GDM1 (cell line): ENCODE measurements around the gene ZNF750.

Source experiments
- DNase-seq: peaks from one replicate; lab custom pipeline; 2025; lab: John Stamatoyannopoulos, UW

The ZNF750 gene

DNA sequence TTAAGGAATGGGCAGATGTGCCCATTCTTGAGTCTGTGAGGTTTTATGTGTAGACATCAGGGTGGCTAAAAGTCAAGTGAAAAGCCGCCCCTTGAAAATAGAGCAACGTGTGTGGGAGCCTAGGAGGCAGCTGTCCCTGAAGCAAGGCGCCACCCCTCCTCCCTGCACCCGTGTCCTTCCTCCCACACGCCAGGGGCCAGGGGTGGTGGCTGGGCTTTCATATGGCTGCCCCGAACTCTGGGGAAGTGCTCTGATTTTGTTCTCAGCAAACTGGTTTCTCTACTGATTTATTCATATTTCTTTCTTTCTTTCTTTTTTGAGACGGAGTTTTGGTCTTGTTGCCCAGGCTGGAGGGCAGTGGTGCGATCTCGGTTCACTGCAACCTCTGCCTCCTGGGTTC is 4.7 kb downstream of the ZNF750 start:
- no peak for DNase-seq

- no peak for DNase-seq
Measured at GRCh38 chr17:82832881-82833475, 6.8 kb downstream of the ZNF750 start.

DNA sequence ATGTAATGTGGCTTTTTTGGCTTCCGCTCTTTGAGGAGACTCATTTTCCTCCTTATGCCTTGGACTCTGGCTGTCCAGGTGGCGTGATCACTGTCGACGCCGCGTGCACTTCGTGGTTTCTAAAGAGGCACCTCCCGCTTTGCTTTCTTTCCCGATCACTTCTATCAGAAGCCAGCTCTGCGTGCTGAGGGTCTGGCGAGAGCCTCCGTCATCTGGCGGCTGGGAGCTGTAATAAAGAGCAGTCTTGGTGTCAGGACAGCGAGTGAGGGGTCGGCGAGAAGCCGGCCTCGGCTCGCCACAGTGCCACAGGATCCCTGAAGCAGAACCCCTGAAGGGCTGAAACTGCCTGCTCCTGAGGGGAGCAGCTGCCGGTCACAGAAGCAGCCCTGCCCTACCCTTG is 7.4 kb downstream of the ZNF750 start:
- no peak for DNase-seq

- DNase-seq = no peak
Measured at GRCh38 chr17:82831818-82832200, 8.0 kb downstream of the ZNF750 start.

DNA sequence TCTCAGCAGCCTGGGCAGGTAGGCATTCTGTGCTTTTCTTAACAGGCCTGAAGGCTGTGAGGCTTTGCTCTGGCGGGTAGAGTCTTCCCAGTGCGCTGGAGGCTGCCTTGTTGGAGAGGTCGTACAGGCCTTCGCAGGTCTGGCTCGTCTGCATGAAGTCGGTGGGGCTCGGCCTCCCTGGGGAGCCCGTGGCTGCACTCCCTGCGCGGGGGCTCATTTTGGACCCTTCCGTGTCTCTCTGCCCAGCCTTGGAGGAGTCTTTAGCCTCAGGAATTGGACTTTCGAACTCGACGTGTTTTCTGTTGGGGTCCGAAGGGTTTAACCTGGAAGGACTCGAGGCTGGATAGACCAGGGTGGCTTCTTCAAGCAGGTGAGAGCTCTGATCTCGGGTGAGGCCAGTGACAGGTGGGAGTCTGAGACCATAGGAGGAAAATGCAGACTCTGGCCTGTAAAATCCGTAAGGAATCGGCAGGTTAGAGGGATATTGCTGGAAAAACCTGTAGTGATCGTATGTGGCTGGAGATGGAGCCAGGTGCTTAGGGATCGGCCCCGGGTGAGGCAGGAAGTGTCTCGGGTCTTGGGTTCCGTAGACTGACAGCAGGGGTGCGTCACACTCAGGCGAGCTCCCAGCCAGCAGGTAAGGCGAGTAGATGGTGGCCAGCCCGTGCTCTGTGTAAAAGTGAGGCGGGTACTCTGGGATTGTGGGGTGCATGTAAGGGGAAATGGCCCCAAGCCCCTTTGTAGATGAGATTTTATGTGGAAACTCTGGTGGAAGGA is 8.6 kb downstream of the ZNF750 start:
- no peak for DNase-seq

DNA sequence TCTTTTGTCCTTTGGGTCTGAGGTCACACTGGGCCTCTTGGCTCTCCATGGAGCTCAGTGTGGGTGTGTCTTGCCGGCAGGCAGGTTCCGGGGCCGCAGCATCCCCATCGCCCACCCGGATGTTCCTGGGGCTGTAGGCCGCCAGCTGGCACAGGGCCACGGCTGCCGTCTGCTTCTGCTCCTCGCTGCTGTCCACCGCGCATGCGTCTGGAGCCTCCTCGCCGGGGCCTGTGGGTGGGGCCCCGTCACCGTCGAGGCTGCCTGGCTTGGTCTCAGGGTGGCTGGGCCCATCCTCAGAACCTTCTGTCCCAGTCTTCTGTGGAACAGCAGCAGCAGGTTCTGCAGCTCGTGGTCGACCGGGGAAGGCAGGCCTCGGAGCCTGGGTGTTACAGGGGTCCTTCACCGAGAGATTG is 9.6 kb downstream of the ZNF750 start:
- no peak for DNase-seq

DNA sequence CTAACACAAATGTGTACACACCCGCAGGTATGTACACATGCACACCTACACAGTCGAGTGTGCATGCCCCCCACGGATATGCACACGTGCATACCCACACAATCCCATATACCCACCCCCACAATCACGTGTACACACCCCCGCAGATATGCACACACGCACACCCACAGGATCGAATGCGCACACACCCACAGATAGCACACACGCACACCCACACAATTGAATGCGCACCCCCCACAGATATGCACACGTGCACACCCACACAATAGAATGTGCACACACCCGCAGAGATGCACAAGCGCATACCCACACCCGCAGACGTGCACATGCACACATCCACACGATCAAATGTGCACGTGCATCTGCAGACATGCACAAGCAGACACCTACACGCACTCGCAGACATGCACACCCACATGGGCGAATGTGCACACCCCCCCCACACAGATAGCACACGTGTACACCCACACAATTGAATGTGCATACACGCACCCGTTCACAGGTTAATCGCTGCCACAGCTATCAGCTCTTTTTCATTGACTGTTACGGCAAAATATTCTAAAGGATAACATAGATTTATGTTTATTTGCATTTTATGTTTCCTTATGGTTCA is 10.8 kb downstream of the ZNF750 start:
- no peak for DNase-seq

- DNase-seq = no peak
Measured at GRCh38 chr17:82826956-82827355, 12.9 kb downstream of the ZNF750 start.

GRCh38 chr17:82826211-82826610 is 13.6 kb downstream of the ZNF750 start:
- DNase-seq = no peak

DNA sequence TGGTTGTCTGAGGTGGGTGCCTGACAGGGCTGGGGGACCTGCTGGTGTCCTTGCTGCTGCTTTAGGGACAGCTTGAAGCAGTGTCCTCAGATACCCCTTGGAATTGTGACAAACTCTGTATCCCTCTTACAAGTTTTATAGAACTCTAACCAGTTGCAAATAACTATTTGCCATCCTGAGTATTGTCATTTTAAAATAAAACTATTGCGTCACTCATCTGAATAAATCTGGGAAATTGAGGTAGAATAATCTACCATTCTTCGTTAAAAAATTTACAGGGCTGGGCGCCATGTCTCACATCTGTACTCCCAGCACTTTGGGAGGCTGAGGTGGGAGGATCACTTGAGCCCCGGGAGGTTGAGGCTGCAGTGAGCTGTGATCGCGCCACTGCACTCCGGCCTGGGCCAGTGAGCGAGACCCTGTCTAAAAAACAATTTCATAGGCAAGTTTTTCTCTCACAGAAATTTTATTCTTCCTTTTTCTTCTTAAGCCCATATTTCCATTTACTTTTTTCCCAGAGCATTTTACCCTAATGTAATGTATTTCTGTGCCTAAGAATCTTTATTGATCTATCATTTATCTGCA is 14.2 kb downstream of the ZNF750 start:
- no peak for DNase-seq

GRCh38 chr17:82823004-82823403 is 16.8 kb downstream of the ZNF750 start:
- DNase-seq = no peak

DNA sequence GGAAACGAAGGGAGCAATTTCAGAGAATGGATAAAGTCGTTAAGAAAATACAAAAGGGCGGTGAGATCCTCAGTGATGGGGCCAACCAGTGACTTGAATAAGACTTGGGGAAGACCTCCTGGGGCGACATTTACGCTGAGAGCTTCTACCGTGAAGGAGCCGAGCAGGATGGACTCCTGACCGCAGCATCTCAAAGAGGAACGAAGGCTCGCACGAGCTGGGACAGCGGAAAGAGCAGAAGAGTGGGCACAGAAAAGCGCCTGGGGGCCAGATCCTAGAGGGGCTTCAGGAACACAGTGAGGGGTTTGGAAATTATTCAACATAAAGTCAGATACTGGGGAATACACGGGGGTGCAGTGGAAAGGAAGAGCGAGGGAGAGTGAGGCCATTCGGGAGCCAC is 17.5 kb downstream of the ZNF750 start:
- DNase-seq = no peak

DNA sequence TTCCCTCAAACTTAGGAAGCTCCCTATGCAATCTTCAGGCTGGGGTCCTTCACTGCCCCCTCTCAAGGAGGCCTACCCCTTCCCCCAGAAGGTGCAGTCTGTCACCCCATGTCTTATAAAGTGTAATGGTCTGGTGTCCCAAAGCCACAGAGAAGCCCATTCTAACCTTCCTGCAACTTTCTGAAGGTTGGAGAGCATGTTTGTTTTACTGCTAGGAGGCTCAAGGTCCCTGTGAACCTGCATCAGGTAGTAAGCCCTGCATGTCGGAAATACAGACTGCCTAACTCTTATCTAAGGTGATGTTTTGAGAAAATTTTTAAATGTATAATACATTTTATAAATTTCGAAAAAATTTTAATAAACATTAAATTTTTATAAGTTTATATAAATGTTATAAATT is 18.3 kb downstream of the ZNF750 start:
- no peak for DNase-seq

- no peak for DNase-seq
Measured at GRCh38 chr17:82820278-82821251, 19.3 kb downstream of the ZNF750 start.

- DNase-seq = no peak
Measured at GRCh38 chr17:82817947-82818346, 21.9 kb downstream of the ZNF750 start.

DNA sequence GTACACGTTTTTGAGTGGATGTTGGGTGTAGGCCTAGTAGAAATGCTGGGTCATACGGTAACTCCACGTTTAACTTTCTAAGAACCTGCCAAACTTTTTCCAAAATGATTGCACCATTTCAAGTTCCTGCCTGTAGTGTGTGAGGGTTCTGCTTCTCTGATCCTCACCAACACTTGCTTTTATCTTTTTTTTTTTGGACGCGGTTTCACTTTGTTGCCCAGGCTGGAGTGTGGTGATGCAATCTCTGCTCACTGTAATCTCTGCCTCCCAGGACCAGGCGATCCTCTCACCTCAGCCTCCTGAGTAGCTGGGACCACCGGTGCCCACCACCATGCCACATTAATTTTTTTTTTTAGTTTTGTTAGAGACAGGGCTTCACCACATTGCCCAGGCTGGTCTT is 23.5 kb downstream of the ZNF750 start:
- DNase-seq = no peak

DNA sequence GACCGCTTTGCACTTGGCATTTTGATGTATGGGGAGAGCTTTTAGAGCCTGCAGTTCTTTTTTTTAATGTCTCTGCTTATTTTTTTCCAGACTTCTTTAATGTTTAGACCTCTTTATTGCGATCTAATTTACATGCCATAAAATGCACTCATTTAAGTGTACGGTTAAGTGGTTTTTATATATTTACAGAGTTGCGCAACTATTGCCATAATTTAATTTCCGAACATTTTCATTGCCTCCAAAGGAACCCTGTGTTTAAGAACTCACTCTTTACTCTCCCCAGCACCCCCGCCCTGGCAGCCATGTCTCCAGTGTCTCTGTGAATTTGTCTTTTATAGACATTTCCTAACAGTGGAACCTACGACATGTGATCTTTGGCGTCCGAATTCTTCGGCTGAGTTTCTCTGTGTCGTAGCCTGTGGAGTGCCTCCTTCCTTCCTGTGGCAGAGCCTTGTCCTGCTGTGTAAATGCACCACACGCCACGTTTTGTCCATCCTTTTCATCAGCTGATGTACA is 24.0 kb downstream of the ZNF750 start:
- DNase-seq = no peak

GRCh38 chr17:82815354-82815753 is 24.5 kb downstream of the ZNF750 start:
- DNase-seq = no peak

- DNase-seq = no peak
Measured at GRCh38 chr17:82814834-82815233, 25.0 kb downstream of the ZNF750 start.

DNA sequence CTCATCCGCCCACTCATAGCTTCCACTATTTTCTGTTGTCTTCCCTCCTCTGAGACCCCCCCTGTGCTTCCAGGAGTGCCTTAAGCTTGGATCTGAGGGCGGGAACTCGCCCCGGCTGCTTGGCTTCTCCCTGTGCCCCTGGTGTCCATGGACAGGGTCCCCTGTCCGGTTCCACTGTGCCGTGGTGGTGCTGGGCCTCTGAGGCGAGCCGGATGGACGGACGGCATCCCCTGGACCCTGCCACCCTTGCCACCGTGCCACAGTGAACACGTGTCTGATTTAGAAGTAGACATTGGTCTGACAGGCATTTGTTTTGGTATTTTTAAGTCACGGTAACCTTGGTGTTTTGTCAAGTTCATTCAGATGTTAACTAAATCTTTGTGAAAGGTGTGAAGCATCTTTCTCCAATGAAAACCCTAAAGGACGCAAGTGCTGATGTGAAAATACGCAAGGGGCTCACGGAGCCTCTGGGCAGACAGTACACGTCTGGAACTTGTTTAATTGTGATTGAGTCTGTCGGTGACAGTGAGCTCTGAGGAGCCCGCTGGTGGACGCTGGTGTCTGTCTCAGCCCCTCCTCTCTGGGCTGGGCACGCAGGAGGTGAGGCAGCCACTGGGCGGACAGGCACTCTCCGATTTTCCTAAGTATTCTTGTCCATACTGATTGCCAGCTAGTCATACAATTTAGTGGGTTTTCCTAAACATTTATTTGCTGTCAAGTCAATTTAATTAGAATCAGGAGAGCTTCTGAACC is 26.3 kb downstream of the ZNF750 start:
- DNase-seq = no peak

DNA sequence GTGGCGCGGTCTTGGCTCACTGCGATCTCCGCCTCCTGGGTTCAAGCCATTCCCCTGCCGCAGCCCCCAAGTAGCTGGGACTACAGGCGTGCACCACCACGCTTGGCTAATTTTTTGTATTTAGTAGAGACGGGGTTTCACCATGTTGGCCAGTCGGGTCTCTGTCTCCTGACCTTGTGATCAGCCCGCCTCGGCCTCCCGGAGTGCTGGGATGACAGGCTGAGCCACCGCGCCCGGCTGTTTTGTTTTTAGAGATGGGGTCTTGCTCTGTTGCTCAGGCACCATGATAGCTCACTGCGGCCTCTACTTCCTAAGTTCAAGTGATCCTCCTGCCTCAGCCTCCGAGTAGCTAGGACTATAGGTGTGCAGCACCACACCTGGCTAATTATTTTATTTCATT is 27.2 kb downstream of the ZNF750 start:
- DNase-seq = no peak
